HG03135 (cell line): ENCODE data around the gene CACNB1.

Experiments
- ATAC-seq: cut with Tn5 transposase; IDR thresholded peaks from one replicate; pipeline ENCODE4 v1.9.1; 2021; ENCODE audit warnings: mild to moderate bottlenecking, moderate library complexity; ENCODE audit not compliant: unreplicated experiment

The CACNB1 gene

DNA sequence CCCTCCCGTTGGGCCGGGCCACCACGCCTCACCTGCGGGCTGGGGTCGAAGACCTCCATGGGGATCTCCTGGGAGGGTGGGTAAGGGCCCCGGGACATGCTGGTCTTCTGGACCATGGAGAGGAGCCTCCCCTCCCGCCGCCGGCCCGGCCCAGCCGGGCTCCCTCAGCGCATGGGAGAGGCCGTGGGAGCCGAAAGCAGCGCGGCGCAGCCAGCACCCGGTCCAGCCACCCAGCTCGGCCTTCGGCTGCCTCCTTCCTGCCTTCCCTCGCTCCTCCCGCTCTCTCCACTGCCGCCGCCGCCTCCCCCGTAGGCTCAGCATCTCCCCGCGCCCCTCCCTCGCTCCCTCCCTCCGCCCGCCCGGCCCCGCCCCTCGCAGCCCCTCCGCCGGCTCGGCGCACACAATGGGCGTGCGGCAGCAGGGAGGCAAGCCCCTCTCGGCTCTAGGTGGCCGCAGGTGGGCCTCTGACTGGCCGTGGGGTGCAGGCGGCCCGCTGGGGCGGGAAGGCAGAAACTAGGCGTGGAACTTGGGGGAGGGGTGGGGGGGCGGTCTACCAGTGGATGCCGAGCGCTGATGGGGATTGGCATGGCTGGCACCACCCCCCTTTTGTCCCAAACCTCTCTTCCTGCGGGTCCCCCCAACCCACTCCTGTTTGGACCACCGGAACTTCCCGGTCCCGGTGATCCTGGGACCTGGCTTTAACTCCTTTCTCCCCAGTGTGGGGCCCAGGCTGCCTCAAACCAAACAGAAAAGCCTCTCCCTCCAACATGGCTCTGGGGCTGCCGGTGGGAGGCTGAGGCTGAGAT lies at the start of gene CACNB1:
CACNB1 (minus strand) TSS at position 290 of the 806 bp plus-strand sequence; CDS start at position 116, 174 bp downstream.
- ATAC-seq: no peak

DNA sequence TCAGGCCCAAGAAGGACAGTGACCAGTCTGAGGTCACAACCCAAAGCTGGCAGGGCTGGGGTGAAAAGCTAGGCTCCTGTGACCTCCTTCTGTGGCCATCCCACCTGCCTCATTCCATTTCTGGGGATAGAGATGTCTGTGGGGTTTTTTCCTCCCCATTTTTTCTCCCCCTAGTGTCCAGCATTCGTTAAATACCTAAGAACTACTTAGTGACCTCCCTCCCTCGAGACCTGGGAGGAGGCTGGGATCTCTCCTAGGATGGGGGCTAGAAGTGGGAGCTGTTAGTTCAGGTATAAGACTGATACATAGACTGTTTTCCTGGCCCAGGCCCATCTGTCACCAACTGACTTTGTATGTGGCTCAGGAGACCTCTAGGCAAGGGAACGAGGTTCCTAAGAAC lies 48.8 kb upstream of the CACNB1 start:
- ATAC-seq: no peak

DNA sequence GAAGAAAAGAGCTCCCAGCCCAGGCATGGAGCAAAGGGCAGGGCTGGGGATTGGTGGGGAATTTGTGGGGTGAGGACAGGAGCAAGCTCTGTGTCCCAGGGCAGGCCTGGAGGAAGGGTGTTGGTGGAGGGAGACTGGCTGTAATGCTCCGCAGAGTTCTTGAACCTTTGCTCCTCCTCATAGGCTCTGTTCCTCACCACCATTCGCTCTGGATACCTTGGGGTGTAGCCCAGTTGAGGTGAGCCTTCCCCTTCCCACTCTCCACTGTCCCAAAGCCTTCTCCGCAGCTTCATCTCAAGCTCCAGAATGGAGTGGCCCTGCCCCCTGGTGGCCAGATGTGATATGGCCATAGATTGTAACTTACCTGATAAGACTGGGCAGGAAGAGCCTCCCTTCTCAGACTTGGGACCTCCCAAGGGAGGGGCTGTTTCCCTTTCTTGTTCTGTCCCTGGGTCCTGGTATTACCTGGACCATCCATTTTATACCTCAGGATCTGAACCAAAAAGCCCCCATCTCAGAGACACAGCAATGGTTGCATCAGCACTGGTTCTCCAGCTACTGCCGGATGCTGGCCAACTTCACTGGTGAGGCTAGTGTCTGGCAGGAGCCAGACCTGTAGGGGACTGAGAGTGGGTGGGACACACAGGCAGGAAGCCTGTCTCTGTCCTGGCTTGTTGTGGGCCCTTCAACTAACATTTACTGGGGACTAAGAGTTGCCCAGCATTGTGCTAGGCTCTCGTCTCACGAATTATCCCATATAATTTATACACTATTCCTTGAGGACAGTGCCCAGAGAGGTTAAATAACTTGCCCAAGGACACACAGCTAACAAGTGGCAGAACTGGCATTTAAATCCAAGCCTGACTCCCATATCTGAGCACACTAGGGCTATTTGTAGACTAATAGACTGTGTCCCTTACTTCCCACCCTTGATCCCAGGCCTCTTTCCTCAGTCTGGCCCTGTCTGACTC lies 47.4 kb upstream of the CACNB1 start:
- peak; percentile 73 for ATAC-seq

DNA sequence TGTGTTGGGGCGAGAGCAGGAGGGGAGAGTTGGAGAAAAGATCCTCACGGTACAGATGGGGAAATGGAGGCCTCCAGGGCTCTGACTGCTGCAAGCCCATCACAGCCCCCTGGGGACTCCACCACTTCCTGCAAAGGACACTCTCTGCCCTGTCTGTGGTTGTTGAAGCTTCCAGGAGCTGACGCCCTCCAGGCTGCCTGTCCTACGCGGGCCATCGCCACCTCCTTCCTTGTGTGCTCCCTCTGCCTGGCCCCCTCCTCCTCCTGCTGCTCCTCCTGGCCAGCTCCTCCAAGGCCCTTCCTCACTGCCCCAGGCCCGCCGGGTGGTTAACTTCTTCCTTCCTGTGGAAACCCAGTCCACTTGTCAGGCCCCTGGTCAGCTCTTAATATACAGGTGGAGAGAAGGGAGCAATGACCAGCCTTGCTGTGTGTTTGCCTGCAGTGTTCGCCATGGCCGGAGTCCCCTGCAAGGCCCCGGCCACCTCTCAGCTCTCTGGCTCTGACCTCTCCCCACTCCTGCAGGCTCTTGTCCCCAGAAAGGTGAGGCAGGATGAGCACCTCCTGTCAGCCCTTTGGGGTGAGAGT lies 46.6 kb upstream of the CACNB1 start:
- ATAC-seq: no peak

DNA sequence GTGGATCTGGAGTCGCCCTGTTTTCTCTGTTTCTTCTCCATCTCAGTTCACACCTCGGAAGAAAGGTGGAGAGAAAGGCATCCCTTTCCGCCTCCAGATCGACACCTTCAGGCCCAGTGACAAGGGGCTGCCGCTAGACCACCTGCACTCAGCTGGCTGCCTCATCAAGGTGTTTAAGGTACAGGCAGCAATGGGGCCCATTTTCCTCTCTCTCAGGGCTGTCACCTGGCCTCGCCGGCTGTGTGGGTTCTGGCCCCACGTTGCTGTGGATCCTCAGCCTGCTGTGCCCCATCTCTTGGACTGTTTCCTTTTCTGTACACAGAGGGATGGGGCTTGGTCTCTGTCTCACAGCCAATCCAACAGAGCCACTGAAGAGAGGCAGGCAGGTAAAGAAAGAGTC lies 45.7 kb upstream of the CACNB1 start:
- ATAC-seq: no peak

DNA sequence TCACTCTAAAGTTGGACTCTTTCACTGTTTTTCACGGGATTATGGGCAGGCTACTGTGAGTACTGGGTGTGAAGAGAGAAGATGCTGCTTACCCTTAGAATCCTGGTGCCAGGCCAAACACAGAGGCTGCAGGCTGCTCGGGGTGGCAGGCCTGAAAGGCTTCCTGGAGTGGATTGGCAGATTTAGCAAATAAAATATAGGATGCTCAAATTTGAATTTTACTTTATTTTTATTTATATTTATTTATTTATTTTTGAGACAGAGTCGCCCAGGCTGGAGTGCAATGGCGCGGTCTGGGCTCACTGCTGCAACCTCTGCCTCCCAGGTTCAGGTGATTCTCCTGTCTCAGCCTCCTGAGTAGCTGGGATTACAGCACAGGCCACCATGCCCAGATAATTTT lies 43.2 kb upstream of the CACNB1 start:
- no peak for ATAC-seq

DNA sequence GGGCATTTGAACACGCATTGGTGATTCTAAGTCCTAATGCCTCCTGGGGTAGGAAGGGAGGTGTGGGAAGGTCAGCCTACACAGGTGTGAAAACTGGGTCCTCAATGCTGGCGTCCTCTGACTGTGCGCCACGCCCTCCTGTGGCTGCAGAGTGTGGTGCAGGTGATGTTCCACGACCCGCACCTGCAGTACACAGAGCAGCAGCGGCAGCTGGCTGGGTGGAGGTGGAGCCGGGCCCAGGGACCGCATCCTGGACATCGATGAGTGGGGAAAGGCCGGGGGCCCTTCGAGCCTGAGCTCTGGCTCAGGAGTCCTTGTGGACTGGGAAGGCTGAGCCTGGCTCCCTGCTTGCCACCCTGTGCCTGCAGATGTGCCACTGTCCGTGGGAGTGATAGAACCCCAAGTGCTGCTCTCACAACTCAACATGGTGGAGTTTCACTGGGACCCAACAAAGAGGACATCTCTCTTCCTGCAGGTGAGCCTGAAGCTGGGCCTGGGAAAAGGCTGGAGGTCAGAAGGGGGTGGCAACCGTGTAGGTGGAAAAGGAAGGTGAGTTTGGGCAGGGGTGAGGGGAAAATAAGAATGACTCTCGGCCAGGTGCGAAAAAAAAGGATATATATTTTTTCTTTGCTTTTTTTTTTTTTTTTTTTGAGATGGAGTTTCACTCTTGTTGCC lies 42.3 kb upstream of the CACNB1 start:
- no peak for ATAC-seq

DNA sequence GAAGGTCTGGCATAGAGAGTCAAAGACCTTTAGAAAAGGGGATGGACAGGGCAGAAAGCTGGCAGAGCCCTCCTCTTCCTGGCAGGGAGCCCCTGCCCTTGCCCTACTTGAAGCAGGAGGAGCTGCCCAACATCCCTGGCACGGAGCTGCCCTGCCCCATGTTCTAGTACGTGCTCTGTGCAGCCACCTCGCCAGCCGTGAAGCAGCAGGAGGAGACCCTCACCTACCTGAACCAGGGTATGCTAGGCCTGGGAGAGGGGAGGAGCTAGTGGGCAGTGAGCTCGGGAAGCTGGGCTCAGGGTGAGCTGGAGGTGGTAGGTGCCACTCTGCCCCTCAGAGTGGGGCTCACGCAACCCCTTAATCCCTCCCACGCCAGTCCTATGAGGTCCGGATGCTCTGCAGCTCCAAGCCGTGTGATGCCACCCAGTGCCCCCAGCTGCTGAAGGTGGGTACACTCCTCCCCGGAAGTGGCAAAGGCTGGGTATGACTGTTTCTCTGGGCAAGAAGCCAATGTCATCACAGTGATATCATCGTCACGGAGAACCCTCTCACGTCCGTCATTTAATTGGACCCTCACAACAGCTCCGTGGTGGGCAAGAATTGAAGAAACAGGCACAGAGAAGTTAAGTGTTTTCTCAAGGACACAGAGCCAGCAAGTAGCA lies 41.0 kb upstream of the CACNB1 start:
- no peak for ATAC-seq

DNA sequence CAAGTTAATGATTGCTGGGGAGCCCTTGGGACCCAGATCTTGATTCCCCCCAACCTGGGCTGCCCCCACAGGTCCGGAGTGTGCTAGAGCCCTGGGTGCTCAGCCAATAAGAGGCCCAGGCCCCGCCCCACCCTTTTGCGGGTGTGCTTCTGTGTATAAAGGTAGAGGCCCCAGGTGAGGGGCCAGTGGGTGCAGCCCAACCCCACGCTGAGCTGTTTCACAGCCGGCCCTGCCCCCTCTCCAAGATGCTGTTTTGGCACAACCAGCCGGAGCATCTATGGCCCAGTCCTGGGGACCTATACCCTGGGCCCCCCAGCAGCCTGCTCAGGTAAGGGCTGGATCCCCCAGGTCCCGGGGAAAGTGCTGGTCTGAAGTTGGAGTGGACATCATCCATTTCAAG lies 40.1 kb upstream of the CACNB1 start:
- ATAC-seq: no peak

DNA sequence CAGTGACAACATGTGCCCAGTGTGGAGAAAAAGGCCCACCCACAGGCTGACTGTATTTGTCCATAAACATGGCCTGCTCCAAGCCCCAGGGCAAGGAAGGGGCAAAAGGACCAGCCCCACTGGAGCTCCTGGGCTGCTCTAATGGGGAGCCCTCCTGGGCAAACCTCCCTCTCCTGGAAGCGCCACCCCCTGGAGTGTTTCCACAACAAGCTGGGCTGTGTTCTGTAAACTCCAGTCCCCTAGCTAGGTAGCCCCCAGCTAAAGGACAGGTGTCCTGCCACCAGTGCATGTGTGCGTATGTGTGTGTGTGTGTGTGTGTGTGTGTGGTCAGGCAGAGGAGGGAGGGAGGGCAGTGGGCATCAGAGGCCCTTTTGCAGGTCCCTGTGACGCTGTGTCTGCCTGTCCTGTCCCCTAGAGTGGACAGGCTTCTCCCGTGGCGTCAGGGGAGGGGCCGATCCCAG lies 39.5 kb upstream of the CACNB1 start:
- no peak for ATAC-seq

DNA sequence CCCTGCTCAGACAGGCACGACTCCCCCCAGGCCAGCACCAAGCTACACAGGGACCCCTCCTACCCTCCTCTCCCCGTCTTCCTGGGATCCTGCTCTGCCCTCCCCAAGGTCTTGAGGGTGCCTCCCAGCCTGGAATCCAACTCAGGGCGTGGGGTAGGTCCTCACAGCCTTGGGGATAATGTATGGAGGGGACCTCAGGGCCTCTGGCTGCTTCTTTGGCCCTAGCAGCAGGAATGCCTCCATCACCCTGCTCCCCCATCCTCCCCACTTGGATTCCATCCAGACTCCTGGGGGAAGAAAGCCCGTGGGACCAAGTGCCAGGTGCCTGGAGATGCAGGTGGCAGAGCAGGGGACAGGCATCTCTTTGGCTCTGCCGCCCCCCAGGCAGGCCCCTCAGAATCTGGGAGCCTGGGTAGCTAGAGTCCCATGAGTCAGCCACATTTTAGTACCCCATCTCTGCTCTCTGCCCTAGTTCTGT lies 39.0 kb upstream of the CACNB1 start:
- ATAC-seq: no peak

DNA sequence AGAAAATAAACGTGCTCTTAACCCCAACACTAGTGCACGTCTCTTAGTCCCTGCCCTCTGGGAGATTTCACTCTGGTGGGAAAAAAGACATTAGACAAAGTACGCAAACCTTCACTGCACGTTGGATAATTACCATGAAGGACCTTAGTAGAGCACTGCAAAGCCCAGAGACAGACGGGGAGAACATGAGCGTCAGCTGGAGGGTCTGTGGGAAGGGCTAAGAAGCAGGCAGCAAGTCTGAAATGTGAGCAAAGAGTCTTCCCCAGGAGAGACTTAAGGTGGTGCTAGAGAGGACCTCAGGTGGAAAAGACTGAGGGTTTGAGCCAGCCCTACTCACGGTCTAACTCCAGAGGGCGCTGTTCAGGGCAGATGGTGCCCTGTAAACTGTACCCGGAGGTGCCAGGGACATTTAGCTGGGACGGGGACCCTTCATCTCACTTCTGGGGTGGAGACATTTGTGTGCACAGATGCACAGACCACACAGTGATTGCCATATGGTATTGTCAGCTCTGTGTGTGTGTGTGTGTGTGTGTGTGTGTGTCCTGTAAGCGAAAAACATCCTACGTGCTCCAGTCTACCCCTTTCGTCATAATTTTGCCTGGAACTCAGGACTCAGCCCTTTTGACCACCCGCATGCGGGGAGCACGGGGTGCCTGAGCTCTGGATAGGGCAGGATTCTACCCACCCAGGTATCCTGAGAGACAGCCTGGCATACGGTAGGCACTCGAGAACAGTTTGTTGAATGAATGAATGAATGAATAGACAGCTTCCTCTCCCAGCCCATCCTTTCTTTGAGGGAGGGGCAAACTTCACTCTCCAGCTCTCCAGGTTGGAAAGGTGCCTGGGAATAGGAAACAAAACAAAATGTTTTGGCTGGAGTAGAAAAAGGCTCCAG lies 38.3 kb upstream of the CACNB1 start:
- no peak for ATAC-seq

DNA sequence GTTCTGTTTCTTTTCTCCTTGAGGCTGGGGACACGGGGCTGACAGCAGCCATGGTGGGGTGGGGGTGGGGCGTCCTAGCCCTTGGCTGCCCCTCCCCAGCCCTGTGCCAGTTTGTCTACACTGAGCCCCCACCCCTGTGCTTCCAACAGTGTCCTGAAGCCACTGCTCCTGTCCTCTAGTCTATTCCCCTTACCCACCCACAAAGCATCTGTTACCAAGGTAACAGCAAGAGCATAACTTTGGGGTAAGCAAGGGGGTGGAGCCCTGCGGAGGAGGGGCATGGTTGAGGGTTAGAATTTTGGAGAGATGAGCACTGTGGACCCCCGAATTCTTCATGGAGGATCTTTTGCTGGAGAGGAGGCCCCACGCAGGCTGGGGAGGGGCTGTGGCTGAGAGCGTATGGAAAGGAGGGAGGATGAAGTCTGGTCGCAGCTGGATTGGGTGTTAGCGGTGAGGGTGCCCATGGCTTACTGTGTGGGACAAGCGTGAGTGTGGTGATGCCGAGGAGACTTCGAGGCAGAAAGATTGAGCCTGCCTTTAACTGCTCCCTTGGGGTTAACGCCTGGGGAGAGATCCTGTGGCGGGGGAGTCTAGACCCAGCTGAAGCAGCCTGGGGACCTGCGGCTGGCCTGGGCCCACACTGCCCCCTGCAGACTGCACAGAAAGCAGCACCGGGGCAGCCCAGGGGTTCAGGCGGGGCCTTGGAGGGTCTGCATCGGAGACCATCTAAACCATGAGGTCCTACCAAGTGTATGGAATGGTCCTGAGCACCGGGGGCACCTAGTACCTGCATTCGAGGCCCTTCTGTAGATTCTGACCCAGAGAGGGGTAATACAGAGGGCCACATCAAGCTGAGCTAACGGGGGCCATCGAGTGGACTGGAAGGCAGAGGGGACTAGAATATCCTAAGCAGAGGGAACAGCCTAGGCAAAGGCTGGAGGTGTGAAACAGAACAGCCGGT lies 34.4 kb upstream of the CACNB1 start:
- no peak for ATAC-seq

DNA sequence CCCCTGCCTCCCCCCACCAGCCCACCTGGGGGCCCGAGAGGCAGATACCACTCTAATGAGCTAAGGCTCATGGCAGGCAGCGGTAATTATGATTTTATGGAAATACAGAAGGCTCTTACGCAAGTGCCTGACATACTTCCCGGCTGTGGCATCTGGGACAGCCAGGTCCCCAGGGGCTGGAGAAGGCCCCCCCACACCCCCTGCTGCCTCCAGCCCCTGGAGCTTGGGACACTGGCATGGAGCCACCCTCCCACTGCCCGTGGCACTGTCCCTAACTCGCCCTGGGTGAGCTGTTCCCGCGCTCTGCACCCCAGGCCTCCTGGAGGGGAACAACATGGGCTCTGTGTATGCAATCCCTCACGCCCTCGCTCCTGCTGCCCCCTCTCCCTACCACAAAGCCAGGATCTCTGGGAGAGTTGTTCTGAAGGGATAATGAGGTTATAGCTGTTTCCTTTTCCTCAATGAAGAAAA lies 33.7 kb upstream of the CACNB1 start:
- no peak for ATAC-seq

DNA sequence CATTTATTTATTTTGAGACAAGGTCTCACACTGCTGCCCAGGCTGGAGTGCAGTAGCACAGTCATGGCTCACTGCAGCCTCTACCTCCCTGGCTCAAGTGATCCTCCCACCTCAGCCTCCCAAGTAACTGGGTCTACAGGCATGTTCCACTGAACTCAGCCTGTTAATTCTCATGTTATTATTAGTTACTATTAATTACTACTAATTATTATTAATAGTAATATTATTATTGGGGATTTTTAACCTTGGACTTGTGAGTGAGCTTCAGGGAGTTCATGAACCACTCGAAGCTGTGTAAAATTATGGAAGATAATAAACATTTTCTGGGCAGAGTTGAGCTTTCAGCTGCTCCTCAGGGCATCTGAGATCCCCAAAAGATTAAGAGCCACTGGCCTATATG lies 32.9 kb upstream of the CACNB1 start:
- ATAC-seq: no peak

DNA sequence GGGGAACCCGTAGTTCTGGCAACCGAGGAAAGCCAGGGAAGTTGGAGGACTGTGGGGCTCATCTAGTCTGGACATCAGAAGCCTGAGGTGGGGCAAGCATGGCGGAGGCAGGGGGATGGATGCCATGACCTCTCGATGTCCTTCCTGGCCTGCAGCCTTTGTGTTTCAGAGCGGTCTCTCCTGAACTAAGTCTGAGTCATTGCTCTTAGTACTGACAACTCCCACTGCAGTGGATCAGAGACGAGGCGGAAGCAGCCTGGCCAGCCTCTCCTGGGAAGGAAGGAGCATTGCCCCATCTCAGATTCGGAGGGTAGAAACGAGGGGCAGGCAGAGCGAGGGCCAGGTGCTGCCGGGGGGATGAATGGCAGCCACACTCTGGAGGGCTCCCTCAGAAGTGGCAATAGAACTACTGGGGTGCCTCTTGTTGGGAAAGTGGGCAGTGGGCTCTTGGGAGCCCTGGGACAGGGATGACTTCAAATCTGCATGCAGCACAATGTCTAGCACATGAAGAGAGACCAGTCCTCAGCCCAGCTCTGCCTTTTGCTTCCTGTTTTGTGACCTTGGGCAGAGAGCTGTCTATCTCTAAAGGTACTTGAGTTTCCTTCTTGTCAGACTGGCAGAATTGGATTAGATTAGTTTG lies 31.9 kb upstream of the CACNB1 start:
- ATAC-seq: no peak

DNA sequence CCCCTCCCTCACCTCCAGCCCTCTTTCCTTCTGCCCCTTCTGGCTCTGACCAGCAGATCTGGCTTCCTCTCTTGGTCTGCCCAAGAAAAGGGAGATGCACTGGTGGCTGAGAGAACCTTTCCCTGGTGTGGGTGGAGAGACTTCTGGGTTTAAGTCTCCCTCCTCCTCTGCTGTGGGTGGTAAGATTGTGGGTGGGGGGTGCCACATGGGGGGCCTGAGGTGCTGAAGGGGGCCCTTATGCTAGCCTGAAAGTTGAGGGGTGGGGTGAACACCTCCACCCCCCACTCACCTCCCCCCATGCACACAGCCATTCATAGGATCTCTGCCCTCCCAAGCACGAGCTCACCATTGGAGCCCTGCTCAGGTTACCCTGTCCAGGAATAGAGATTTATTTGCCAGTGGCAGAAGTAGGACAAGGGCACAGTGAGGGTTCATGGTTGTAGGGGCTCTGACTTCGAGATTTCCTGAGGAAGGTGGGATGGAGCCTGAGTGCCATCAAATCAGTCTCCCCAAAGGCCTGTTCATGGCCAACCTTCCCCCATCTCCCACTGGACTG lies 30.0 kb upstream of the CACNB1 start:
- ATAC-seq: no peak
